ENCODE data around the gene FBXW7. TPM values are rescaled to one million over a fixed set of nuclear protein-coding genes. Genes with fewer than 3 reads are reported as not detected.
A peak's percentile ranks its signal among the peaks of the same experiment; 100 is the strongest.

FBXW7 gene
- total RNA-seq, 1 donor from 2014 or later, result 23.3 TPM

DNA sequence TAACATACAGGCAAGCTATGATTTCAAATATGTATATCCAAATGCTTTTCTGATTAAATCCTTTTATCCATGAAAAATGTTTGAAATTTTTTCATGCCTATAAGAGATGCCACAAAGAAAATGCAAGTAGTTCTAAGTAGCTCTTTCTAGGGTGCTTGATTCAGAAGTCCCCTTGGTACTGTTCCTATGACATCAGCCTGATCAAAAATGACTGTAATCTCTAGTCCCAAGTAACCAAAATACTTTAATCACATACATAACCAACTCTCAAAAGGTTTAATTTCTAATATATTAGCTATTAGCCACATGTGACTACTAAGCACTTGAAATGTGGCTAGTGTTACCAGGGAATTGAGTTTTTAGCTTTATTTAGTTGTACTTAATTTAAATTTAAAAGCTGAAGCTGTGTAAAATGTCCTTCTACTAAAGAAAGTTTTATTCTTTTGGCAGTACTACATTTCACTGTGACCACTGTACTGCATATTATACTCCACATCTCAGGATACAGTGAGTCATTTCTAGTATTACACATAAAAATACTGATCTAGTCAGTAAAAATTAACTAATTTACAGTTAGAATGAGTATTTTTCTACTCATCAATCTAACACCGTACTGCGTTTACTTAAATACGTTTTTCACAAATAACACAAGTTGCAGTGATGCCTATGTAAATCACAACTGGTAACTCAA is 33.9 kb downstream of the FBXW7 start:
- Mint-ChIP-seq H3K4me1 (ENCODE audit: low read depth) (peaks cover 18% of the 10 kb centered on the region), H3K27me3 (ENCODE audit: low read depth) (no peaks in the 10 kb centered on the region), H3K9me3 (ENCODE audit: low read depth) (no peaks in the 10 kb centered on the region), H3K27ac (ENCODE audit: unreplicated experiment) (no peak overlapping the region), H3K36me3 (ENCODE audit: low read depth) (no peaks in the 10 kb centered on the region), H3K4me3 (ENCODE audit: unreplicated experiment) (no peak overlapping the region)
- no peak for DNase-seq (ENCODE audit: low spot score)
- TF ChIP-seq, protein P1, sequence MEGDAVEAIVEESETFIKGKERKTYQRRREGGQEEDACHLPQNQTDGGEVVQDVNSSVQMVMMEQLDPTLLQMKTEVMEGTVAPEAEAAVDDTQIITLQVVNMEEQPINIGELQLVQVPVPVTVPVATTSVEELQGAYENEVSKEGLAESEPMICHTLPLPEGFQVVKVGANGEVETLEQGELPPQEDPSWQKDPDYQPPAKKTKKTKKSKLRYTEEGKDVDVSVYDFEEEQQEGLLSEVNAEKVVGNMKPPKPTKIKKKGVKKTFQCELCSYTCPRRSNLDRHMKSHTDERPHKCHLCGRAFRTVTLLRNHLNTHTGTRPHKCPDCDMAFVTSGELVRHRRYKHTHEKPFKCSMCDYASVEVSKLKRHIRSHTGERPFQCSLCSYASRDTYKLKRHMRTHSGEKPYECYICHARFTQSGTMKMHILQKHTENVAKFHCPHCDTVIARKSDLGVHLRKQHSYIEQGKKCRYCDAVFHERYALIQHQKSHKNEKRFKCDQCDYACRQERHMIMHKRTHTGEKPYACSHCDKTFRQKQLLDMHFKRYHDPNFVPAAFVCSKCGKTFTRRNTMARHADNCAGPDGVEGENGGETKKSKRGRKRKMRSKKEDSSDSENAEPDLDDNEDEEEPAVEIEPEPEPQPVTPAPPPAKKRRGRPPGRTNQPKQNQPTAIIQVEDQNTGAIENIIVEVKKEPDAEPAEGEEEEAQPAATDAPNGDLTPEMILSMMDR (IDR thresholded peaks at IDR 0.05), result no peak

DNA sequence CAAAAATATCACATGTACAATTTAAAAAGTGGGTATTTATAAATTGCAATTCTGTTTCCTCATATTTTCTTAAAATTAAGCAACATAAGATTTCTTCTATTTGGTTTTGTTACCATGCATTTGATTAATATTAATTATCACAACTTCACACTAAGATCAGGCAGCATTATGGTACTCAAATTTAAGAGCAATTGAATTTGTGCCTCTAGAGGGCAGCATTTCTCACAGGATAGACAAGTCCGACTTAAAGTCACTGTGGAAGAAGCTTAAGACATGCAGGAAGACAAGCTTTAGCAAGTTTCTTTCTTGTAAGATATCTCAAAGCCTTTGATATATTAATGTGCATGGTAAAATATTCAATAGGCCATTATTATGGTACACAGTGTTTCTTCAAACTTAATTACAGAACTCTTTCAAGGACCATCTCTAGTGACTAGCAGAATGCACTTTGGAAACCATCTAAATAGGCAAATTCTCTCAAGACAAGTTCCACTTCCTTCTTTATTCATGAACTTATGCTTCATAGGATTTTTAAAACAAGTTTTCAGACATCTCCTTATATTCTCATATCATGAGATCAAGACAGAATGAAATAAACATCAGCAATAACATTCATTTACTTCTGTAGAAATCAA is 35.0 kb downstream of the FBXW7 start:
- H3K27ac Mint-ChIP-seq (ENCODE audit: unreplicated experiment), result no peak overlapping the region
- H3K27me3 Mint-ChIP-seq (ENCODE audit: low read depth), result no peaks in the 10 kb centered on the region
- peaks cover 18% of the 10 kb centered on the region for H3K4me1 Mint-ChIP-seq (ENCODE audit: low read depth)
- H3K36me3 Mint-ChIP-seq (ENCODE audit: low read depth), result no peaks in the 10 kb centered on the region
- H3K4me3 Mint-ChIP-seq (ENCODE audit: unreplicated experiment), result no peak overlapping the region
- TF ChIP-seq, protein P1 (IDR thresholded peaks at IDR 0.05), result peak; percentile 96
- DNase-seq (ENCODE audit: low spot score), result no peak
- H3K9me3 Mint-ChIP-seq (ENCODE audit: low read depth), result no peaks in the 10 kb centered on the region

DNA sequence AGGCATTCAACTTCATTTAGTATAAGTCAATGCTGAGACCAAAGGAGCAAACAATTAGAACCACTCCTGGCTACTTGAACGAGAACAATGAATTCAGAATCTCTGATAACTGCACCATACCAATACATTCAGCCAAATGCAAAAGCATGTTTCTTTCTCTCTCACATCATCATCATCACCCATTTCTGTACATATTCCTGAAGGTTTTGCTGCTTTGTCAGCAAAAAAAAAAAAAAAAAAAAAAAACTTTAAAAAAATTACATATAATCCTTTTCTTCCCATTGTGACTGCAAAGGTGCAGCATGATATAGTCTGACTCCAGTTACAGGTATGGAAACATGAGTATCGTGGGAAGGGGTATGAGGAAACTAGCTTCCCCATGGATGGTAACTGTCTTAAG is 35.6 kb downstream of the FBXW7 start:
- DNase-seq (ENCODE audit: low spot score), result no peak
- no peak overlapping the region for H3K27ac Mint-ChIP-seq (ENCODE audit: unreplicated experiment)
- H3K4me3 Mint-ChIP-seq (ENCODE audit: unreplicated experiment), result no peak overlapping the region
- H3K9me3 Mint-ChIP-seq (ENCODE audit: low read depth), result no peaks in the 10 kb centered on the region
- no peaks in the 10 kb centered on the region for H3K27me3 Mint-ChIP-seq (ENCODE audit: low read depth)
- peaks cover 18% of the 10 kb centered on the region for H3K4me1 Mint-ChIP-seq (ENCODE audit: low read depth)
- TF ChIP-seq, protein P1 (IDR thresholded peaks at IDR 0.05), result no peak
- H3K36me3 Mint-ChIP-seq (ENCODE audit: low read depth), result no peaks in the 10 kb centered on the region

DNA sequence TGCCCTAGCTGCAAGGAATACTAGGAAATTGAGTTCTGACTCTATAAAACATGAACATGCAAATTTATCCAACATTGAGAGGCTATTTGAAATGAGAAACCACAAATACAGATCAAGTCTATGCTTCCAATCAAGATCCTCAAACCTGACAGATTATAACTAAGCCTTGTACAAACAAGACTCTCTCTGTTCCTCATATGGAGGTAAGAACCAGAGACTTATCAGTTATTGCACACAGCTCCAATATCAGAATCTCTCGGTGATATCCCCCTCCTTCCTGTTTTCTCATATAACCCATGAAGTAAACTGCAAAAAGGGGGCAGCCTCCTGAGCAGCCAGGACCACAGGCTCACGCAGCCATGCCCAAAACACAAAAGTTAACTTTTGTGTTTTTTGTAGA is 36.5 kb downstream of the FBXW7 start:
- H3K27me3 Mint-ChIP-seq (ENCODE audit: low read depth), result no peaks in the 10 kb centered on the region
- no peak for DNase-seq (ENCODE audit: low spot score)
- H3K4me3 Mint-ChIP-seq (ENCODE audit: unreplicated experiment), result no peak overlapping the region
- TF ChIP-seq, protein P1 (IDR thresholded peaks at IDR 0.05), result no peak
- no peak overlapping the region for H3K27ac Mint-ChIP-seq (ENCODE audit: unreplicated experiment)
- H3K9me3 Mint-ChIP-seq (ENCODE audit: low read depth), result no peaks in the 10 kb centered on the region
- H3K36me3 Mint-ChIP-seq (ENCODE audit: low read depth), result no peaks in the 10 kb centered on the region
- H3K4me1 Mint-ChIP-seq (ENCODE audit: low read depth), result peaks cover 18% of the 10 kb centered on the region

DNA sequence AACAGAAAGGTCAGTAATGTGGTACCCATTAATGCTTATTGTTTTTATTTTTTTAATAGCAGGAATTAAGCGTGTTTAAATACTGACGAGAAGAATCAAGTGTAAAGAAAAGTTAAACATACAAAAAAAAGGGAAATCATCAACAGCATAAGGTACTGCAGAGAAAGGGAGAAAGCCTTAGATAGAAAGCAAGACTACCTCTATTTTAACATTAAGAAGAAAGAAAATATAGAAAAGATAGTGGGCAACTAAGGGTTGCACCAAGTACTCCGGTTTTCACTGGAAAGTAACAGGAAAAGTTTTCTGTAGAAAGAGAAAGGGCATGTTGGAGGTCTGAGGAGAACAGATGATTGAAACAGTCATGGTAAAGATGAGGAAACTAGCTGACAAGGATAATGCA is 41.9 kb downstream of the FBXW7 start:
- Mint-ChIP-seq H3K9me3 (ENCODE audit: low read depth) (no peaks in the 10 kb centered on the region), H3K27me3 (ENCODE audit: low read depth) (no peaks in the 10 kb centered on the region), H3K4me1 (ENCODE audit: low read depth) (peaks cover 5% of the 10 kb centered on the region), H3K36me3 (ENCODE audit: low read depth) (no peaks in the 10 kb centered on the region), H3K27ac (ENCODE audit: unreplicated experiment) (no peak overlapping the region), H3K4me3 (ENCODE audit: unreplicated experiment) (no peak overlapping the region)
- TF ChIP-seq, protein P1 (IDR thresholded peaks at IDR 0.05), result no peak
- DNase-seq (ENCODE audit: low spot score), result no peak

All from chondrocyte (in vitro differentiated cells).